HG03432 (cell line): ENCODE measurements around the gene SYAP1.
"Not testable (repeated sequence)": the region's sequence is repeated elsewhere in the genome, so short reads cannot be mapped to it uniquely, and the experiment has no call there.

ENCODE experiments used
- ATAC-seq: cut with Tn5 transposase; IDR thresholded peaks from one replicate; pipeline ENCODE4 v1.9.1; 2021; ENCODE audit warnings: mild to moderate bottlenecking, moderate library complexity; ENCODE audit not compliant: unreplicated experiment

Gene SYAP1

GRCh38 chrX:16719334-16720084, at the start of gene SYAP1:
Gene SYAP1 (plus strand): TSS chrX:16719612. CDS start chrX:16719725, 113 bp downstream.
- peak; percentile 100 for ATAC-seq

DNA sequence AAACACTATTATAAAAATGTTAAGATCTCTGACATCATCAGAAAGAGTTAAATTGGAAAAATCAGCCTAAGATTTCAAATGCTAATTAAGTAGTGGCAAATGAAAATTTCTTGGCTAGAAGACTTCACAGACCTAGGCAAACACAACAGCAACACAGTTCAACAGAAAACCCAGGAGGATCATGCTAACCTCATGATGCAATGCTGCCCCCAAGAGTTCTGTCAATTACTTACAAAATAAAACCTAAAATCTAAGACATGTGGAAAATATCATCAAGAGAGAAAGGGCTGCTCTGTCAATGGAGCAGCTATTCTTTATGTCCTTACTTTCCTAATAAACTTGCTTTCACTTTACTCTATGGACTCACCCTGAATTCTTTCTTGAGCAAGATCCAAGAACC, 48.4 kb upstream of the SYAP1 start:
- no peak for ATAC-seq

DNA sequence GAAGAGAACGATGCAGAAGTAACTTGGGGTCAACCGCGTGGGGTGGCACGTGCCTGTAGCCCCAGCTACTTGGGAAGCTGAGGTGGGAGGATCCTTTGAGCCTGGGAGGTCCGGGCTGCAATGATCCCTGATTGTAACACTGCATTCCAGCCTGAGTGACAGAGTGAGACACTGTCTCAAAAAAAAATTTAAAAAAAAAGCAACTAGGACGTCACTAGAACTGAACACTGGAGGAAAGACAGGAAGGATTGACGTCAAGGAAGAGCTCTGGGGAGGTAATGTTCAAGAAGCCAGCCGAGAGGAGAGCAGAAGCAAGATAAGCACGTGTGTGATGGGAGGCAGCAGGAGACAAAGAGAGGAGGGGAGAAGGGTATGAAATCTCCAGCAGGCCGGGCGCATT, 40.7 kb upstream of the SYAP1 start:
- no peak for ATAC-seq

DNA sequence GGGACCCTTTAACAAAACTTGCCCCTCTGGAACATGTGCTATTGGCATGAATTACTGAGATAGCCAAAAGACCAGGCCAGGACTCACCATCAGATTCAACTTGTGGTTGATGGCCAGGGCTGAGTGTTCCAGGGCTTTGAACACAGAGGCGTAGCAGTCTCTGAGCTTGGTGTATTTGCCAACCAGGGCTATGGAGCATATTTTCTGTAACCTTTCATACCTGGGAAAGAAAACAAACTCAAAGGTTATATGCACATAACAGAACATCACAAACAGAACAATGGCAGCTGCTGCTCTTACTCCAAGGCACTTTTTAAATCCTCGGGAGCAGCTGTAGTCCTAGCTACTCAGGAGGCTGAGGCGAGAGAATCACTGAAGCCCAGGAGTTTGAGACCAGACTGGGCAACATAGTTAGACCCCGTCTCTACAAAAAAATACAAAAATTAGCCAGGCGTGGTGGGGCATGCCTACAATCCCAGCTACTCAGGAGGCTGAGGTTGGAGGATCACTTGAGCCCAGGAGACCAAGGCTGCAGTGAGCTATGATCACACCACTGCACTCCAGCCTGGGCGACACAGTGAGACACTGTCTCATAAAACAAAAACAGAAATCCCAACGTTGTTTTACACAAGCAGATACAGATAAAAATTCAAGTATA, 36.3 kb upstream of the SYAP1 start:
- no peak for ATAC-seq

- ATAC-seq = no peak
Observed at GRCh38 chrX:16687514-16687913, 31.9 kb upstream of the SYAP1 start.

- no peak for ATAC-seq
Observed at GRCh38 chrX:16695079-16695676, 24.2 kb upstream of the SYAP1 start.

DNA sequence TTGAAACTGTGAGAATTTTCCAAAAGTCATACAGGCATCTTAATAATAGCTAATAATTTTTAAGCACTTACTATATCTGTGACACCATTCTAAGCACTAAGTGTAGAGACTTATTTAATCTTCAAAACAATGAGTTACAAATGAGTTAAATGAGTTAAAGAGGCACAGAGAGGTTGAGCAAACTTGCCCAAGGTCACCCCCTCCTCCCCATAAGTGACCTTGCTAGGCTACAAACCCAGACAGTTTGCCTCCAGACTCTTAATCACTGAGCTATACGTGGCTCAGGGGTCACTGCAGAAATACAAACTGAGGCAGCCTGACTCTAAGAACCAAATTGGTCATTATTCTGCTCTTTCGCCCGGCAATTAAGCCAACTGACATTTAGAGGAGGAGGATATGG, 22.5 kb upstream of the SYAP1 start:
- ATAC-seq = no peak

- ATAC-seq = no peak
Observed at GRCh38 chrX:16699389-16699788, 20.0 kb upstream of the SYAP1 start.

DNA sequence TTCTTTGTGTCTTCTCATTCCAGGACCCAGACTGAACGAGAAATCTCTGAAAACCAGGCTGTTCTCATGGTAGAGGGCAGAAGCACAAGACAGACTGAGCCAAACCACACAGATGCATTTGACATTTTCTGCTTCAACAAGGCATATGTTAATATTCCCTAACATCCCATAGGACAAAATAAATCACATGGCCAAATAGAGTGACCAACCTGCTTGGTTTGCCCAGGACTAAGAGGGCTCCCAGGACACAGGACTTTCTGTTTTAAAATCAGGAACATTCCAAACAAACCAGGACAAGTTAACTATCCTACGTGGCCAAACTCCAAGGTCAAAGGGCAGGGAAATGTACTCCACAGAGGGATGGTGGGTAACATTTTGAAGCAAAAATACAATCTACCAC, 18.7 kb upstream of the SYAP1 start:
- ATAC-seq = no peak

- ATAC-seq = no peak
Observed at GRCh38 chrX:16702700-16703599, 16.5 kb upstream of the SYAP1 start.

DNA sequence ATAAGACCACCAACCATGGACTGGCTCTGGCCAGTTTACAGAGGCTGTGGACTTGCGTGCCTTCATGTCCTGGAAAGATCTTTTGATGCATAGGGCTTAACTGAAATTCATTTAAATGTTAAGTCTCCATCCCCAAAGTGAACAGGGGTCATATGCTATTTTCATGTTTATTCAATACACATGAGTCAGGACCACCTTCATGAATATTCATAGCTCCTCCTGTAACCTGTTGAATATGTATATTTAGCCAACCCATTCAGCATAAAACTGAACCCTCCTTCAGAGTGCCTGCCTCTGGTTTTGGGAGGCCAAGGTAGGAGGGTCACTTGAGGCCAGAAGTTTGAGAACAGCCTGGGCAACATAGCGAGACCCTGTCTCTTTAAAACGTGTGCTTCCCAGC, 14.0 kb upstream of the SYAP1 start:
- ATAC-seq = no peak

DNA sequence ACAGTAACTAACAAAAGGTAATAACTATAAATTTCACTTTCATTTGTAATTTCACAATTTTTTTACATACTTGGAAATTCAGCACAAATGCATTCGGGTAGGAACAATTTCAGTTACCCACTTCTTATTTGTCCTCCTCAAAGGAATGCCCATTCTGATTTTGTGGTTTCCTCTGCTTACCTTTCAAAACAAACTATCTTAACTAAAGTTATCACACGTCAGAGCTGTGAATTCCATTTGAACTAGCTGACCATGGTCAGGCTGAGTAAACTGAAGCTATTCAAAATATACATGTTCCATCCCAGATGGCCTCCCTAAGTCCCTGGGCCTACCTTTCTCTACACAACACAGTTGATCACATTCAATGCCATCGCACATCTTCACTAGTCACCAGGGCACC, 11.4 kb upstream of the SYAP1 start:
- no peak for ATAC-seq

DNA sequence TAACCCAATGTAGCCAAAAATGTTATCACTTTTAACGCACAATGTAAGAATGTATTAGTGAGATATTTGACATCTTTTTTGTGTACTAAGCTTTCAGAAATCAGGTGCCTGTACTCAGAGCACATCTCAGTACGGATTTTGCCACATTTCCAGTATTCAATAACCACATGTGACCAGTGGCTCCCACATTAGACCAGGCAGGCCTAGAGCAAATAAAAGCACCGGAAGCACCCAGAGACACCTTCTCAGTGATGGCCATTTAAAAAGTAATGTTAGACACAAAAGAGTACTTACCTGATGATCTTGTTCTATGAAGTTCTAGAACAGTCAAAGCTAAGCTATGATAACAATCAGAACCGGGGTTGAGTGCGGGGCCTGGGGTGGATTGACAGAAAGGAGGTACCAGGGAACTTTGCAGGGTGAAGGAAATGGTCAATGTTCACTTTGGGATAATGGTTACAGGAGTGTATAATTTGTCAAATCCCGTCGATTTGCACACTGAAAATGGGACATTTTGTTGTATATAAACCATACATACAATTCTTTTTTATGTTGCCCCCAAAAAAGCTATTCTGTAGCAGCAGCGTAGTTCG, 8.1 kb upstream of the SYAP1 start:
- no peak for ATAC-seq

GRCh38 chrX:16711893-16712547, 7.4 kb upstream of the SYAP1 start:
- peak; percentile 44 for ATAC-seq

DNA sequence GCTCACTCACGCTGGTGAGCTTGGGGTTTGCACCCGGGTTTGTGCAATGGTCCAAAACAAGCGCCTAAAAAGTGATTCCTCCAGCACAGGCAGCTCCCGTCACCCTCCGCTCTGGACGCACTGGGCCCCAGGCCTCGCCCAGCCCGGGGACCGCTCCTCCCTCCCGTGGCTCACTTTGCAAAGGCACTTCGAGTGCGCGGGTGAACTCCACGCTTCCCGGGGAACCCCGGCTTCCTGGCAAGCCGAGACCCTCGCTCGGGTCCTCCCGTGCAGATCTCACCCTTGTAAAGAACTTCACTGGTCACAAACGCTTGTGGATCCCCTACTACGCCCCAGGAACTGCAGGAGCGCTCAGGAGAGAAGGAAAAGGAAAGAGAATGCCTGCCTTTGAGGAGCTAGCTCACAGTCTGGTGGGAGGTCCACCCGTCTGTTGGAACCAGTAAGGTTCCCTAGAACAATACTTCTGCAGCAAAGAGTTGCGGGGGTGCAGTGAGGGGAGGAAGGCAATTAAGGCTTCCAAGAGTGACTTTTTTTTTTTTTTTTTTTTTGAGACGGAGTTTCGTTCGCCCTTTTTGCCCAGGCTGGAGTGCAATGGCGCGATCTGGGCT, 6.8 kb upstream of the SYAP1 start, which contains the start of gene CTPS2:
Gene CTPS2 (minus strand): TSS at position 122 of the 608 bp plus-strand sequence. CDS start 9,767 bp downstream, outside the sequence.
- ATAC-seq = peak; percentile 96

DNA sequence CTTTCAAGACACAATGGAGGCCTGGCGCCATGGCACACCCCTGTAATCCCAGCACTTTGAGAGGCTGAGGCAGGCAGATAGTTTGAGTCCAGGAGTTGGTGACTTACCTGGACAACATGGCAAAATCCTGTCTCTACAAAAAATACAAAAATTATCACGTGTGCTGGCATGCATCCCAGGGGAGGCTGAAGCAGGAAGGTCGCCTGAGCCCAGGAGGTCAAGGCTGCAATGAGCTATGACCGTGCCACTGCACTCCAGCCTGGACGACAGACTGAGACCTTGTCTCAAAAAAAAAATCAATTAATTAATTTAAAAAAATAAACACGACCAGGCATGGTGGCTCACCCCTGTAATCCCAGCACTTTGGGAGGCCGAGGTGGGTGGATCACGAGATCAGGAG, 4.9 kb upstream of the SYAP1 start:
- no peak for ATAC-seq

- ATAC-seq = not testable (repeated sequence)
Observed at GRCh38 chrX:16715638-16716037, 3.8 kb upstream of the SYAP1 start.

GRCh38 chrX:16716451-16716850, 3.0 kb upstream of the SYAP1 start:
- ATAC-seq = not testable (repeated sequence)

- ATAC-seq = peak; percentile 31
Observed at GRCh38 chrX:16718824-16719333, 533 bp upstream of the SYAP1 start.
